Caco-2 (cell line): ENCODE data around the gene STX1B. TPM values are rescaled to one million over a fixed set of nuclear protein-coding genes. Genes with fewer than 3 reads are reported as not detected.
"Not testable (repeated sequence)": the region's sequence is repeated elsewhere in the genome, so short reads cannot be mapped to it uniquely, and the experiment has no call there.

Experiments
- BruUV-seq: library from RNA; stranded (reverse); fragments of 400-500 nt; replicated peaks from 2 replicates; lab custom pipeline; 2021; lab: Mats Ljungman, UMichigan
- CTCF ChIA-PET: fragments of 300-600 bp; sonication (Branson Sonifier 250); formaldehyde crosslinking; loops from one replicate; lab custom pipeline; 2022; ENCODE audit warnings: antibody characterized with exemption; lab: Charles Lee
- POLR2A ChIA-PET: fragments of 300-600 bp; sonication (Branson Sonifier 250); formaldehyde crosslinking; loops from one replicate; lab custom pipeline; 2022; ENCODE audit warnings: antibody characterized with exemption; lab: Charles Lee
- DNase-seq, 2 experiments: peaks; one replicate each; pipeline versions ENCODE4 v3.0.0 to v3.0.0-alpha.2; 2020 to 2022
- H3K27me3 ChIP-seq: replicated peaks from 2 replicates; pipeline ENCODE4 v1.6.0; 2011; ENCODE audit warnings: low read length; ENCODE audit not compliant: control insufficient read depth, insufficient read depth
- H3K36me3 ChIP-seq: 2 replicates; pipeline ENCODE4 v1.5.1; 2011; ENCODE audit warnings: low read length; ENCODE audit not compliant: control insufficient read depth, insufficient read depth
- H3K4me1 ChIP-seq: fragments of 250-450 bp; sonication (Bioruptor Pico); 2 replicates; pipeline ENCODE4 v1.5.1; 2020; ENCODE audit warnings: mild to moderate bottlenecking
- H3K4me3 ChIP-seq: 2 replicates; pipeline ENCODE4 v1.5.1; 2011; ENCODE audit warnings: low read depth, mild to moderate bottlenecking, control low read depth, low read length
- H3K9me3 ChIP-seq: fragments of 250-450 bp; sonication (Bioruptor Pico); 2 replicates; pipeline ENCODE4 v1.5.1; 2020; ENCODE audit warnings: mild to moderate bottlenecking, moderate library complexity
- H3K27ac Mint-ChIP-seq: one replicate; pipeline ENCODE4 v1.8.0; 2022; ENCODE audit warnings: mixed read lengths; ENCODE audit not compliant: unreplicated experiment
- H3K27me3 Mint-ChIP-seq: one replicate; pipeline ENCODE4 v1.8.0; 2022; ENCODE audit warnings: mixed read lengths; ENCODE audit not compliant: insufficient read depth, unreplicated experiment
- H3K36me3 Mint-ChIP-seq: one replicate; pipeline ENCODE4 v1.8.0; 2022; ENCODE audit warnings: mild to moderate bottlenecking, mixed read lengths; ENCODE audit not compliant: insufficient read depth, unreplicated experiment
- H3K4me1 Mint-ChIP-seq: one replicate; pipeline ENCODE4 v1.8.0; 2022; ENCODE audit warnings: low read depth, mixed read lengths; ENCODE audit not compliant: unreplicated experiment
- H3K4me3 Mint-ChIP-seq: one replicate; pipeline ENCODE4 v1.8.0; 2022; ENCODE audit warnings: mild to moderate bottlenecking, moderate library complexity, mixed read lengths; ENCODE audit not compliant: unreplicated experiment
- H3K9me3 Mint-ChIP-seq: one replicate; pipeline ENCODE4 v1.8.0; 2022; ENCODE audit warnings: mixed read lengths; ENCODE audit not compliant: unreplicated experiment
- intact Hi-C: fragments of 100-400 bp; cut with micrococcal nuclease; formaldehyde crosslinking; loops from one replicate; pipeline ENCODE4 v1.10.0; 2022; ENCODE audit not compliant: unreplicated experiment
- total RNA-seq: library from RNA; stranded (reverse); gene quantifications from 2 replicates; pipeline ENCODE4 v1.2.3, GENCODE V29; 2022
- TF ChIP-seq, protein P1 (sequence below), 2 experiments: fragments of 200-600 bp in 1 of 2; IDR thresholded peaks; 1 replicate in 1 of 2; 2 replicates in 1 of 2; pipeline versions ENCODE4 v1.5.1 to v1.8.0; 2011 to 2022; ENCODE audit warnings: antibody characterized with exemption in 1 of 2, control low read depth in 1 of 2, inconsistent platforms in 1 of 2, low read depth in 1 of 2, low read length in 1 of 2, mild to moderate bottlenecking in 1 of 2, moderate library complexity in 1 of 2; ENCODE audit not compliant: insufficient read depth in 1 of 2, severe bottlenecking in 1 of 2, unreplicated experiment in 1 of 2

Gene STX1B
- total RNA-seq, 1 experiment from 2014 or later: 0.77 TPM

DNA sequence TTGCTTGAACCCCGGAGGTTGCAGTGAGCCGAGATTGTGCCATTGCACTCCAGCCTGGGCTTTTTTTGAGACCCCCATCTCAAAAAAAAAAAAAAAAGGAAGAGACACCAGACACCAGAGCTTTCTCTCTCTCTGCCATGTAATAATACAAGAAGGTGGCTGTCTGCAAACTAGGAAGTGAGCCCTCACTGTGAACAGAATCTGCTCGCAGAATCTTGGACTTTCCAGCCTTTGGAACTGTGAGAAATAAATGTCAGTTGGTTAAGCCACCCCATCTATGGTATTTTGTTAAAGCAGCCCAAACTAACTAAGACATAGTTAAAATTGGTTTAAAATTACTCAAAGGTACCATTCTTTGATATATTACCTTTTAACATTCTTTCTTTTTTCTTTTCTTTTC is 10.1 kb upstream of the STX1B start:
- Histone ChIP-seq H3K4me1 (no peaks in the 10 kb centered on the region), H3K36me3 (no peaks in the 10 kb centered on the region), H3K4me3 (no peak overlapping the region), H3K9me3 (no peaks in the 10 kb centered on the region), H3K27me3 (no peaks in the 10 kb centered on the region)
- Mint-ChIP-seq H3K27me3 (no peaks in the 10 kb centered on the region), H3K9me3 (no peaks in the 10 kb centered on the region), H3K27ac (no peak overlapping the region), H3K4me1 (peaks cover 11% of the 10 kb centered on the region), H3K36me3 (no peaks in the 10 kb centered on the region), H3K4me3 (no peak overlapping the region)
- BruUV-seq: no TSS peak
- intact Hi-C loops: no loop called here
- ChIA-PET CTCF (no interaction called here), POLR2A (no interaction called here)
- TF ChIP-seq, protein P1, sequence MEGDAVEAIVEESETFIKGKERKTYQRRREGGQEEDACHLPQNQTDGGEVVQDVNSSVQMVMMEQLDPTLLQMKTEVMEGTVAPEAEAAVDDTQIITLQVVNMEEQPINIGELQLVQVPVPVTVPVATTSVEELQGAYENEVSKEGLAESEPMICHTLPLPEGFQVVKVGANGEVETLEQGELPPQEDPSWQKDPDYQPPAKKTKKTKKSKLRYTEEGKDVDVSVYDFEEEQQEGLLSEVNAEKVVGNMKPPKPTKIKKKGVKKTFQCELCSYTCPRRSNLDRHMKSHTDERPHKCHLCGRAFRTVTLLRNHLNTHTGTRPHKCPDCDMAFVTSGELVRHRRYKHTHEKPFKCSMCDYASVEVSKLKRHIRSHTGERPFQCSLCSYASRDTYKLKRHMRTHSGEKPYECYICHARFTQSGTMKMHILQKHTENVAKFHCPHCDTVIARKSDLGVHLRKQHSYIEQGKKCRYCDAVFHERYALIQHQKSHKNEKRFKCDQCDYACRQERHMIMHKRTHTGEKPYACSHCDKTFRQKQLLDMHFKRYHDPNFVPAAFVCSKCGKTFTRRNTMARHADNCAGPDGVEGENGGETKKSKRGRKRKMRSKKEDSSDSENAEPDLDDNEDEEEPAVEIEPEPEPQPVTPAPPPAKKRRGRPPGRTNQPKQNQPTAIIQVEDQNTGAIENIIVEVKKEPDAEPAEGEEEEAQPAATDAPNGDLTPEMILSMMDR (IDR thresholded peaks at IDR 0.05; ENCODE audit: insufficient read depth in 1 of 2, low read depth in 1 of 2, low read length in 1 of 2, severe bottlenecking in 1 of 2, unreplicated experiment in 1 of 2): no peak
- no peak for DNase-seq

DNA sequence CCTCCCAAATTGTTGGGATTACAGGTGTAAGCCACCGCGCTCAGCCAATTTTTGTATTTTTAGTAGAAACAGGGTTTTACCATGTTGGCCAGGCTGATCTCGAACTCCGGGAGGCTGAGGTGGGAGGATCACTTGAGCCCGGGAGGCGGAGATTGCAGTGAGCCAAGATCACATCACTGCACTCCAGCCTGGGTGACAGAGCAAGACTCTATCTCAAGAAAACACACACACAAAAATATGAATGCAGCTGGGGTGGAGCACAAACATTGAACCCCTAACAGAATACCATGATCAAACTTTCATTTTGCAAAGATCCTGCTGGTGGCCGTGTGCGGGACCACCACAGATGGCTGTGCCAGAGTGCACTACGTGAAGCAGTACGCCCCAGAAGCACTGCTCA is 7.3 kb upstream of the STX1B start:
- H3K9me3 Mint-ChIP-seq, H3K4me3 ChIP-seq, H3K27ac Mint-ChIP-seq, H3K9me3 ChIP-seq, DNase-seq, H3K36me3 ChIP-seq, CTCF ChIA-PET, H3K4me1 Mint-ChIP-seq, H3K4me1 ChIP-seq, H3K27me3 ChIP-seq, H3K27me3 Mint-ChIP-seq, H3K4me3 Mint-ChIP-seq, H3K36me3 Mint-ChIP-seq, BruUV-seq, POLR2A ChIA-PET: not testable (repeated sequence)
- intact Hi-C loops: loop anchor here (2.0 kb wide), 1 partner anchor 33 kb away; the partner anchor contains the start of gene HSD3B7

DNA sequence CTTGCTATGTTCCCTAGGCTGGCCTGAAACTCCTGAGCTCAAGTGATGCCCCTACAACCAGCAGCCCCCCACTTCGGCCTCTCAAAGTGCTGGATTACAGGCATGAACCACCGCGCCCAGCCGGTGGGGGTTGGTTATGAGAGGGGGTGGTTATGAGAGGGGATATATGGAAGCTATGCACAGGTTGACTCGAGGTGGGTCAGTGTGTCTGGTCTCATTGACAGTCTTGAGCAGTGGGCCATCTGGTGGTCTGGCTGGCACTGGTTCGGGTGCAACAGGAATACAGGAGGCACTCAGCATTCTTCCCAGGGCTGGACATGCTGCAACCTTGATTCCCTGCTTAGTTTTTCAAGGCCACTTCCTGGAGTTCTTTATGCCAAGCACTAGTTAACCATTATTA is 5.6 kb upstream of the STX1B start:
- Mint-ChIP-seq H3K36me3 (no peaks in the 10 kb centered on the region), H3K27ac (no peak overlapping the region), H3K27me3 (peaks cover 11% of the 10 kb centered on the region), H3K4me1 (no peaks in the 10 kb centered on the region), H3K4me3 (no peak overlapping the region), H3K9me3 (no peaks in the 10 kb centered on the region)
- intact Hi-C loops: loop anchor here (2.0 kb wide), 1 partner anchor 31 kb away; the partner anchor contains the start of gene HSD3B7
- H3K9me3 ChIP-seq: no peaks in the 10 kb centered on the region
- H3K4me3 ChIP-seq: no peak overlapping the region
- no peaks in the 10 kb centered on the region for H3K36me3 ChIP-seq
- DNase-seq: peak in 1 of 2 experiments; percentile 25
- H3K4me1 ChIP-seq: no peaks in the 10 kb centered on the region
- POLR2A ChIA-PET: no interaction called here
- CTCF ChIA-PET: no interaction called here
- TF ChIP-seq, protein P1 (IDR thresholded peaks at IDR 0.05; ENCODE audit: insufficient read depth in 1 of 2, low read depth in 1 of 2, low read length in 1 of 2, severe bottlenecking in 1 of 2, unreplicated experiment in 1 of 2): no peak
- H3K27me3 ChIP-seq: no peaks in the 10 kb centered on the region
- BruUV-seq: no TSS peak

DNA sequence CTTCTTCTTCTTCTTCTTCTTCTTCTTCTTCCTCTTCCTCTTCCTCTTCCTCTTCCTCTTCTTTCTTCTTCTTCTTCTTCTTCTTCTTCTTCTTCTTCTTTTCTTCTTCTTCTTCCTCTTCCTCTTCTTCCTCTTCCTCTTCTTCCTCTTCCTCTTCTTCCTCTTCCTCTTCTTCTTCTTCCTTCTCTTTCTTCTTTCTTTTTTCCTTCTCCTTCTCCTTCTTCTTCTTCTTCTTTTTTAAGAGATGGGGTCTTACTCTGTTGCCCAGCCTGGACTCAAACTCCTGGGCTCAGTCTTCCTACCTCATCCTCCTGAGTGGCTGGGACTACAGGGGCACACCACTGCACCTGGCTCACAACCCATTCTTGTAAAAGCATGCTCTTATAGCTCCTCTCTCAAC is 2.9 kb upstream of the STX1B start:
- H3K36me3 Mint-ChIP-seq, intact Hi-C loops, H3K4me1 ChIP-seq, H3K9me3 ChIP-seq, H3K27me3 ChIP-seq, H3K4me1 Mint-ChIP-seq, H3K9me3 Mint-ChIP-seq, H3K4me3 Mint-ChIP-seq, DNase-seq, POLR2A ChIA-PET, CTCF ChIA-PET, H3K4me3 ChIP-seq, H3K27ac Mint-ChIP-seq, H3K36me3 ChIP-seq, BruUV-seq: not testable (repeated sequence)
- peaks cover 15% of the 10 kb centered on the region for H3K27me3 Mint-ChIP-seq

DNA sequence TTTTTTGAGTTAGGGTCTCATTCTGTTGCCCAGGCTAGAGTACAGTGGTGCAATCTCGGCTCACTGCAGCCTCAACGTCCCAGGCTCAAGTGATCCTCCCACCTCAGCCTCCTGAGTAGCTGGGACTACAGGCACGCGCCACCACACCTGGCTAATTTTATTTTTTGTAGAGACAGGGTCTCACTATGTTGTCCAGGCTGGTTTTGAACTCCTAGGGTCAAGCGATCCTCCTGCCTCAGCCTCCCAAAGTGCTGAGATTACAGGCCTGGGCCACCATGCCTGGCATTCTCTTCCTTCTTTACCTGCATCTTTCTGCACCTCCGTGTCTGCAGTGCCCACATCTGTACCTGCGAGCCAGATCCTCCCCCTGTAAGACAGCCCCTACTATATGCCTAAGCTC is 1.4 kb upstream of the STX1B start:
- POLR2A ChIA-PET, H3K27me3 ChIP-seq, H3K9me3 ChIP-seq, H3K4me1 Mint-ChIP-seq, DNase-seq, intact Hi-C loops, BruUV-seq, H3K36me3 Mint-ChIP-seq, H3K27ac Mint-ChIP-seq, H3K9me3 Mint-ChIP-seq, H3K4me1 ChIP-seq, H3K36me3 ChIP-seq, H3K4me3 Mint-ChIP-seq, CTCF ChIA-PET, H3K4me3 ChIP-seq: not testable (repeated sequence)
- H3K27me3 Mint-ChIP-seq: peaks cover 15% of the 10 kb centered on the region
